Measurements from ENCODE around the gene SZRD1. TPM values are rescaled to one million over a fixed set of nuclear protein-coding genes. Genes with fewer than 3 reads are reported as not detected.

SZRD1 gene
- total and polyA plus RNA-seq, 2 donors (not counting 1 experiment from before 2014, with no cell fraction given): 30.1 to 95.1 TPM

GRCh38 chr1:16351456-16351993 lies 15.5 kb upstream of the SZRD1 start:
- no peaks in the 10 kb centered on the region for H3K36me3 ChIP-seq (ENCODE audit: control insufficient read depth, insufficient read depth, low read length)
- peak; percentile 31 to 47 for DNase-seq (ENCODE audit: low read depth in 2 of 2)
- H3K79me2 ChIP-seq (ENCODE audit: control insufficient read depth, insufficient read depth, low read length): peaks cover 55% of the 10 kb centered on the region

GRCh38 chr1:16351994-16352841 lies 14.8 kb upstream of the SZRD1 start, which contains the start of gene FBXO42:
TSS of gene FBXO42 (minus strand) at chr1:16352480. CDS start at chr1:16315418, 37,062 bp downstream.
- H3K79me2 ChIP-seq (ENCODE audit: control insufficient read depth, insufficient read depth, low read length): peaks cover 48% of the 10 kb centered on the region

More at GRCh38 chr1:16351456-16351993, 15.5 kb upstream of the SZRD1 start:
- Histone ChIP-seq H3K4me3 (replicated peaks in 1 of 4; ENCODE audit: control extremely low read depth in 1 of 4, insufficient read depth in 1 of 4, low read depth in 3 of 4, low read length in 4 of 4) (peak overlapping the region; percentile 84 to 95 (median 89)), H3K9me3 (ENCODE audit: control insufficient read depth, insufficient read depth, low read depth, low read length) (no peaks in the 10 kb centered on the region), H2AFZ (ENCODE audit: low read length) (no peak overlapping the region), H3K4me2 (ENCODE audit: extremely low read depth, insufficient read depth, low read length) (peak overlapping the region; percentile 90), H3K27ac (ENCODE audit: insufficient read depth, low read length) (peak overlapping the region; percentile 65), H3K4me1 (ENCODE audit: control insufficient read depth, extremely low read depth, insufficient read depth, low read length) (peaks cover 10% of the 10 kb centered on the region), H3K27me3 (ENCODE audit: control insufficient read depth, insufficient read depth, low read length) (no peaks in the 10 kb centered on the region), H3K9ac (ENCODE audit: insufficient read depth, low read length) (peak overlapping the region; percentile 95), H4K20me1 (ENCODE audit: control insufficient read depth, extremely low read depth, insufficient read depth, low read length) (peaks cover 3% of the 10 kb centered on the region)
- TF ChIP-seq EZH2 (IDR thresholded peaks at IDR 0.05; ENCODE audit: low read length, missing control alignments) (no peak), CTCF (conservative IDR thresholded peaks at IDR 0.05 in 1 of 2, IDR thresholded peaks at IDR 0.05 in 1 of 2; ENCODE audit: low read depth in 1 of 2, low read length in 2 of 2) (no peak)

More at GRCh38 chr1:16351994-16352841, 14.8 kb upstream of the SZRD1 start, which contains the start of gene FBXO42:
- Histone ChIP-seq H3K36me3 (ENCODE audit: control insufficient read depth, insufficient read depth, low read length) (no peaks in the 10 kb centered on the region), H3K9me3 (ENCODE audit: control insufficient read depth, insufficient read depth, low read depth, low read length) (no peaks in the 10 kb centered on the region), H3K9ac (ENCODE audit: insufficient read depth, low read length) (peak within 1 kb of the TSS; percentile 95), H2AFZ (ENCODE audit: low read length) (peak within 1 kb of the TSS; percentile 71), H3K27ac (ENCODE audit: insufficient read depth, low read length) (peak within 1 kb of the TSS; percentile 65), H4K20me1 (ENCODE audit: control insufficient read depth, extremely low read depth, insufficient read depth, low read length) (peaks cover 3% of the 10 kb centered on the region), H3K4me1 (ENCODE audit: control insufficient read depth, extremely low read depth, insufficient read depth, low read length) (peaks cover 10% of the 10 kb centered on the region), H3K4me3 (replicated peaks in 1 of 4; ENCODE audit: control extremely low read depth in 1 of 4, insufficient read depth in 1 of 4, low read depth in 3 of 4, low read length in 4 of 4) (peak within 1 kb of the TSS; percentile 84 to 95 (median 89)), H3K4me2 (ENCODE audit: extremely low read depth, insufficient read depth, low read length) (peak within 1 kb of the TSS; percentile 90), H3K27me3 (ENCODE audit: control insufficient read depth, insufficient read depth, low read length) (no peaks in the 10 kb centered on the region)
- DNase-seq (ENCODE audit: low read depth in 2 of 2): peak; percentile 86 to 91
- TF ChIP-seq EZH2 (IDR thresholded peaks at IDR 0.05; ENCODE audit: low read length, missing control alignments) (no peak), CTCF (conservative IDR thresholded peaks at IDR 0.05 in 1 of 2, IDR thresholded peaks at IDR 0.05 in 1 of 2; ENCODE audit: low read depth in 1 of 2, low read length in 2 of 2) (peak; percentile 4 to 23)

Measured in fibroblast of lung (primary cell).